Esophagus muscularis mucosa (tissue), 4 donors: Measurements from ENCODE around the gene TERF2IP.

Experiments used
- CTCF ChIP-seq, 3 experiments: fragments of 200-600 bp in 2 of 3; fragments of 450-650 bp in 1 of 3; sonication (generic) in 2 of 3; IDR thresholded peaks; one replicate each; pipeline ENCODE4 v1.5.1; 2017 to 2019; ENCODE audit warnings: antibody characterized with exemption in 3 of 3, mild to moderate bottlenecking in 2 of 3, moderate library complexity in 1 of 3
- EP300 ChIP-seq: sonication (generic); formaldehyde crosslinking; IDR thresholded peaks from one replicate; pipeline ENCODE4 v1.6.1; 2017; ENCODE audit warnings: antibody characterized with exemption
- POLR2A ChIP-seq: fragments of 450-650 bp; IDR thresholded peaks from one replicate; pipeline ENCODE4 v1.6.1; 2017; ENCODE audit warnings: antibody characterized with exemption, moderate library complexity, mild to moderate bottlenecking, low read depth
- POLR2AphosphoS5 ChIP-seq, 2 donors: sonication (generic); formaldehyde crosslinking; IDR thresholded peaks; one replicate each; pipeline ENCODE4 v1.6.1; 2017; ENCODE audit warnings: antibody characterized with exemption in 2 of 2

GRCh38 chr16:75620326-75621169 is 27.0 kb upstream of the TERF2IP start:
- TF ChIP-seq POLR2A, result no peak
- no peak for TF ChIP-seq CTCF (IDR thresholded peaks at IDR 0.05)
- no peak for TF ChIP-seq EP300
- TF ChIP-seq POLR2AphosphoS5 (IDR thresholded peaks at IDR 0.05), result no peak
